ENCODE results near the gene EFNA5.

EFNA5 gene

DNA sequence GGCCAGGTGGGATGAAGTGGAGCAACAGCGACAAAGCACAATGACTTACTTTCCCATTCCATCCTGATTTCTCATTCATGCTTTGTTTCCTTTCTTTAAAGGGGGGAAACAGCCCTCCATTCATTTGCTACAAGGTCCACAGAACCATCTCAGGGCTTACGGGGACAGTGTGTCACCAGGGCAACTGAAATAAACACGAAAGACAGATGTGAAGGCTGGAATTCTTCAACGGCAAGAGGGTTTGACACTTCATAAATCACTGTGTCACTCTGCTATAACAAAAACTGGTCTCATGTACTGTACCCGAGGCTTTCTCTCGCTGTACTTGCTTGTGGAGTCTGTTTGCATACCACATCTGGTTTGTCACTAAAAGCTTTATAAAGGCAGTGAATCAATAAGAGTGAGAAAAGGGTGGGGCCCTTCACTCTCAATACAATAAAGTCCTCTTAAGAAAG lies 150.8 kb downstream of the EFNA5 start:
- Mint-ChIP-seq H3K9me3 (no peaks in the 10 kb centered on the region), H3K27me3 (ENCODE audit: low read depth) (no peaks in the 10 kb centered on the region), H3K27ac (no peak overlapping the region), H3K4me3 (no peak overlapping the region), H3K36me3 (ENCODE audit: low read depth) (no peaks in the 10 kb centered on the region), H3K4me1 (ENCODE audit: low read depth) (no peaks in the 10 kb centered on the region)
- no peak for DNase-seq (ENCODE audit: low spot score)

DNA sequence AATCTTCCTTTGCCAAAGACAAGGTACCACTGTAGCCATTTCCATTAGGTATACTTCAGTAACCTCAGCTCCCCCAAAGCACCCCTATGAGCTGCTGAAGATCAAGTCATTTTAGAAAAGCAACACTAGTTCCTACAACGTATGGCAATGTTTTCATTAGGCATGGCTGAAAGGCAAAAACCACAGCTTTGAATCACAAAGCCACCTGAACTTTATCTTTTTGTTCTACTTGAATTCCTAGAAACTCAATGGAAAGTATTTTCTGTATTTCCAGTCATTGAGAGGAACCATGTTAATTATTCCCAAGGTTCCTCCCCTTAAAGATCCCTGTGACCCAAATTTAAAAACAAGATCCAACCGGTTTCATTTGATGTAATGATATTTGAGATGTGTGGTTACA lies 152.1 kb downstream of the EFNA5 start:
- Mint-ChIP-seq H3K27me3 (ENCODE audit: low read depth) (no peaks in the 10 kb centered on the region), H3K27ac (no peak overlapping the region), H3K36me3 (ENCODE audit: low read depth) (no peaks in the 10 kb centered on the region), H3K9me3 (no peaks in the 10 kb centered on the region), H3K4me1 (ENCODE audit: low read depth) (no peaks in the 10 kb centered on the region), H3K4me3 (no peak overlapping the region)
- no peak for DNase-seq (ENCODE audit: low spot score)

- H3K4me3 Mint-ChIP-seq = no peak overlapping the region
Measured at GRCh38 chr5:107518190-107518589, 152.5 kb downstream of the EFNA5 start.

GRCh38 chr5:107517185-107518033 lies 153.3 kb downstream of the EFNA5 start:
- no peak overlapping the region for H3K27ac Mint-ChIP-seq
- DNase-seq (ENCODE audit: low spot score) = no peak
- no peak overlapping the region for H3K4me3 Mint-ChIP-seq
- H3K27me3 Mint-ChIP-seq (ENCODE audit: low read depth) = no peaks in the 10 kb centered on the region
- H3K9me3 Mint-ChIP-seq = no peaks in the 10 kb centered on the region
- H3K4me1 Mint-ChIP-seq (ENCODE audit: low read depth) = no peaks in the 10 kb centered on the region
- H3K36me3 Mint-ChIP-seq (ENCODE audit: low read depth) = no peaks in the 10 kb centered on the region

More at GRCh38 chr5:107518190-107518589, 152.5 kb downstream of the EFNA5 start:
- Mint-ChIP-seq H3K27ac (no peak overlapping the region), H3K9me3 (no peaks in the 10 kb centered on the region), H3K36me3 (ENCODE audit: low read depth) (no peaks in the 10 kb centered on the region), H3K4me1 (ENCODE audit: low read depth) (no peaks in the 10 kb centered on the region), H3K27me3 (ENCODE audit: low read depth) (no peaks in the 10 kb centered on the region)
- DNase-seq (ENCODE audit: low spot score) = no peak

DNA sequence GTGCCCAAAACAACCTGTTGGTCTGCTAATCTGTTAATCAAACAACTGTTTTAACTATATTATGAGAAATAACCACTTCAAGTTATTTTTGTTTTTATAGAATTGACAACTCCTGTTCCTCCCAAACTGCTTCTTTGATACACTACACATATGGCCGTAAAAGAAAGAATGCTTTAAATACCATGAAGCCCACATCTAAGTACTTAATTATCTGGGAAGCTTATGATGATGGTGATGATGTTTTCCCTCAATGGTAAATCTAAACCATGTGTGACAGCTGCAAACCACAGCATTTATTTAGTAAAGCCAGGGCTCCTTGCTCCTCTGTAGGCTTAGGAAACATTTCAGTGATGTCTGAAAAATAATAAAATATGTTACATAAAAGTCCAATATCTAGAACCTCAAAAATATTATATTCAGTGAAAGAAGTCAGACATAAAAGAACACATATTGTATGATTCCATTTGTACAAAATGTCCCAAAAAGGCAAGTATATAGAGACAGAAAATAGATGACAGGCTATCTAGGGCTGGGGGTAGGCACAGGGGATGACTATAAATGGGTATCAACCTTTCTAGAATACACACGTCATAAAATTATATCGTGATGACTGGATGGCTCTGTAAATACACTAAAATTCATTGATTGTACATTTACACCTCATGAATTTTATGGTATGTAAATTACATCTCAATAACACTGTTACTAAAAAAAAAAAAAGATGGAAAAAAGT lies 154.1 kb downstream of the EFNA5 start:
- Mint-ChIP-seq H3K27ac (no peak overlapping the region), H3K27me3 (ENCODE audit: low read depth) (no peaks in the 10 kb centered on the region), H3K4me1 (ENCODE audit: low read depth) (no peaks in the 10 kb centered on the region), H3K4me3 (no peak overlapping the region), H3K9me3 (no peaks in the 10 kb centered on the region), H3K36me3 (ENCODE audit: low read depth) (no peaks in the 10 kb centered on the region)
- no peak for DNase-seq (ENCODE audit: low spot score)

- H3K27me3 Mint-ChIP-seq (ENCODE audit: low read depth) = no peaks in the 10 kb centered on the region
- no peaks in the 10 kb centered on the region for H3K4me1 Mint-ChIP-seq (ENCODE audit: low read depth)
- H3K27ac Mint-ChIP-seq = no peak overlapping the region
- no peaks in the 10 kb centered on the region for H3K9me3 Mint-ChIP-seq
- H3K36me3 Mint-ChIP-seq (ENCODE audit: low read depth) = no peaks in the 10 kb centered on the region
- H3K4me3 Mint-ChIP-seq = no peak overlapping the region
- no peak for DNase-seq (ENCODE audit: low spot score)
Measured at GRCh38 chr5:107515521-107516080, 155.1 kb downstream of the EFNA5 start.

GRCh38 chr5:107514305-107514704 lies 156.4 kb downstream of the EFNA5 start:
- H3K9me3 Mint-ChIP-seq = no peaks in the 10 kb centered on the region
- DNase-seq (ENCODE audit: low spot score) = no peak
- H3K36me3 Mint-ChIP-seq (ENCODE audit: low read depth) = no peaks in the 10 kb centered on the region
- no peaks in the 10 kb centered on the region for H3K27me3 Mint-ChIP-seq (ENCODE audit: low read depth)
- no peak overlapping the region for H3K27ac Mint-ChIP-seq
- H3K4me3 Mint-ChIP-seq = no peak overlapping the region
- no peaks in the 10 kb centered on the region for H3K4me1 Mint-ChIP-seq (ENCODE audit: low read depth)

DNA sequence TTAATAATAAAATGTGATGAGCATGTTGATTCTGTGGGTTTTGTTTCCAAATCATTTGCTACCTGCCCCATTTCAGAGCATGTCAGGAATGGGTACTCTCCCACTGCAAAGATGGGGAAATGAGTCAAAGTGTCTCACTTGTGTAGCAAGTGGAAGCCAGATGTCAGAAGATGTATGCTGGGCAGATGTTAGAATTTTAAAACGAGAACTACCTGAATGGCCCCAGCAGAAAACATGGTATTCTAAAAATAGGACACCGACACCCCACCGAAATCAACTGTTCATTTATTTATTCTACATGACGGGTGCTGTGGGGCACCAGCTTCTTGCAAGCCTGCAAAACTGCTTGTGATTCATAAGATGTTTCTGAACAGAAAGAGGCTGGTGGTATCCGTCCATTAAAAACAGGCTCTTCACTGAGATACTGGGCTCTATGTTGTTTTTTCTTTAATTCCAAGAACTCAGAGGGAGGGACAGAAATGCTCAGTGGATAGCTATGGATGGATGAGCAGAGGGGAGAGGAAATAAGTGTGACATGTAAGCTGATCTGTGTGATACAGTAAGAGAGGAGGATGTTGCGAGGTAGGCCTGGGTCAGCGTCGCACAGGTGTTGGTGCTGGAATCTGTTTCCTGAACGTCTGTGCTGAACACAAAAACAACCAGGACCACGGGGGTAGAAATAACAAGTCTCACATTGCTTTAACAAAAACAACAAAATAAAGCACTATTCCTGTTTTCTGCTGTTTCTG lies 157.2 kb downstream of the EFNA5 start:
- Mint-ChIP-seq H3K4me1 (ENCODE audit: low read depth) (no peaks in the 10 kb centered on the region), H3K4me3 (no peak overlapping the region), H3K9me3 (no peaks in the 10 kb centered on the region), H3K27me3 (ENCODE audit: low read depth) (no peaks in the 10 kb centered on the region), H3K27ac (no peak overlapping the region), H3K36me3 (ENCODE audit: low read depth) (no peaks in the 10 kb centered on the region)
- DNase-seq (ENCODE audit: low spot score) = no peak

- Mint-ChIP-seq H3K36me3 (ENCODE audit: low read depth) (no peaks in the 10 kb centered on the region), H3K9me3 (no peaks in the 10 kb centered on the region), H3K4me1 (ENCODE audit: low read depth) (no peaks in the 10 kb centered on the region), H3K27me3 (ENCODE audit: low read depth) (peaks cover 4% of the 10 kb centered on the region), H3K27ac (no peak overlapping the region), H3K4me3 (no peak overlapping the region)
- DNase-seq (ENCODE audit: low spot score) = no peak
Measured at GRCh38 chr5:107512029-107512428, 158.7 kb downstream of the EFNA5 start.

GRCh38 chr5:107510125-107510524 lies 160.6 kb downstream of the EFNA5 start:
- no peak for DNase-seq (ENCODE audit: low spot score)
- Mint-ChIP-seq H3K9me3 (no peaks in the 10 kb centered on the region), H3K27me3 (ENCODE audit: low read depth) (peaks cover 17% of the 10 kb centered on the region), H3K27ac (no peak overlapping the region), H3K4me3 (no peak overlapping the region), H3K4me1 (ENCODE audit: low read depth) (no peaks in the 10 kb centered on the region), H3K36me3 (ENCODE audit: low read depth) (no peaks in the 10 kb centered on the region)

GRCh38 chr5:107508097-107508496 lies 162.6 kb downstream of the EFNA5 start:
- Mint-ChIP-seq H3K36me3 (ENCODE audit: low read depth) (no peaks in the 10 kb centered on the region), H3K4me3 (no peak overlapping the region), H3K9me3 (no peaks in the 10 kb centered on the region), H3K4me1 (ENCODE audit: low read depth) (no peaks in the 10 kb centered on the region), H3K27me3 (ENCODE audit: low read depth) (peaks cover 19% of the 10 kb centered on the region), H3K27ac (no peak overlapping the region)
- no peak for DNase-seq (ENCODE audit: low spot score)

GRCh38 chr5:107505763-107506534 lies 164.8 kb downstream of the EFNA5 start:
- no peak overlapping the region for H3K27ac Mint-ChIP-seq
- DNase-seq (ENCODE audit: low spot score) = no peak
- no peaks in the 10 kb centered on the region for H3K36me3 Mint-ChIP-seq (ENCODE audit: low read depth)
- peaks cover 19% of the 10 kb centered on the region for H3K27me3 Mint-ChIP-seq (ENCODE audit: low read depth)
- H3K9me3 Mint-ChIP-seq = peaks cover 8% of the 10 kb centered on the region
- no peak overlapping the region for H3K4me3 Mint-ChIP-seq
- peaks cover 12% of the 10 kb centered on the region for H3K4me1 Mint-ChIP-seq (ENCODE audit: low read depth)

- peaks cover 8% of the 10 kb centered on the region for H3K9me3 Mint-ChIP-seq
- no peak for DNase-seq (ENCODE audit: low spot score)
- no peak overlapping the region for H3K27ac Mint-ChIP-seq
- H3K36me3 Mint-ChIP-seq (ENCODE audit: low read depth) = no peaks in the 10 kb centered on the region
- H3K4me1 Mint-ChIP-seq (ENCODE audit: low read depth) = peaks cover 12% of the 10 kb centered on the region
- peaks cover 19% of the 10 kb centered on the region for H3K27me3 Mint-ChIP-seq (ENCODE audit: low read depth)
- no peak overlapping the region for H3K4me3 Mint-ChIP-seq
Measured at GRCh38 chr5:107504424-107504823, 166.3 kb downstream of the EFNA5 start.
